HEK293T (cell line): ENCODE results near the gene VWA5B1.

Source experiments
- CTCF ChIA-PET: fragments of 350-600 bp; formaldehyde crosslinking; extraction: SDS; loops from one replicate; lab custom pipeline; 2021; ENCODE audit warnings: antibody characterized with exemption, inconsistent platforms; lab: Yijun Ruan, JAX
- POLR2A ChIA-PET: fragments of 350-600 bp; formaldehyde crosslinking; extraction: SDS; loops from one replicate; lab custom pipeline; 2020; ENCODE audit warnings: antibody characterized with exemption, inconsistent platforms; lab: Yijun Ruan, JAX
- DNase-seq: peaks from one replicate; pipeline ENCODE4 v3.0.0; 2012; ENCODE audit warnings: mixed read lengths; ENCODE audit errors: extremely low spot score
- ARNT ChIP-seq: fragments of 450-650 bp; IDR thresholded peaks from 2 replicates; pipeline ENCODE4 v1.6.1; 2017; ENCODE audit warnings: mild to moderate bottlenecking
- BHLHE40 ChIP-seq: fragments of 450-650 bp; IDR thresholded peaks from 2 replicates; pipeline ENCODE4 v1.6.1; 2016; ENCODE audit warnings: mild to moderate bottlenecking, moderate library complexity, borderline replicate concordance
- CTBP1 ChIP-seq: fragments of 450-650 bp; IDR thresholded peaks from 2 replicates; pipeline ENCODE4 v1.6.1; 2016; ENCODE audit warnings: borderline replicate concordance
- ELF4 ChIP-seq: fragments of 450-650 bp; IDR thresholded peaks from 2 replicates; pipeline ENCODE4 v1.6.1; 2017; ENCODE audit warnings: antibody characterized with exemption
- FOXA1 ChIP-seq: fragments of 450-650 bp; IDR thresholded peaks from 2 replicates; pipeline ENCODE4 v1.6.1; 2016; ENCODE audit warnings: mild to moderate bottlenecking
- FOXK2 ChIP-seq: fragments of 450-650 bp; IDR thresholded peaks from 2 replicates; pipeline ENCODE4 v1.6.1; 2016; ENCODE audit warnings: mild to moderate bottlenecking
- FOXM1 ChIP-seq: fragments of 450-650 bp; IDR thresholded peaks from 2 replicates; pipeline ENCODE4 v1.6.1; 2017; ENCODE audit warnings: mild to moderate bottlenecking, borderline replicate concordance
- HDGF ChIP-seq: fragments of 450-650 bp; IDR thresholded peaks from 2 replicates; pipeline ENCODE4 v1.6.1; 2017; ENCODE audit warnings: antibody characterized with exemption, borderline replicate concordance
- L3MBTL2 ChIP-seq: fragments of 450-650 bp; conservative IDR thresholded peaks from 2 replicates; pipeline ENCODE4 v1.6.1; 2016; ENCODE audit warnings: mild to moderate bottlenecking
- LEF1 ChIP-seq: fragments of 450-650 bp; IDR thresholded peaks from 2 replicates; pipeline ENCODE4 v1.6.1; 2017; ENCODE audit warnings: mild to moderate bottlenecking, borderline replicate concordance
- NFRKB ChIP-seq: fragments of 450-650 bp; IDR thresholded peaks from 2 replicates; pipeline ENCODE4 v1.6.1; 2016; ENCODE audit warnings: mild to moderate bottlenecking, moderate library complexity
- SP1 ChIP-seq: fragments of 450-650 bp; IDR thresholded peaks from 2 replicates; pipeline ENCODE4 v1.6.1; 2017
- SUZ12 ChIP-seq: fragments of 450-650 bp; IDR thresholded peaks from 2 replicates; pipeline ENCODE4 v1.6.1; 2016; ENCODE audit warnings: mild to moderate bottlenecking
- TARDBP ChIP-seq: fragments of 450-650 bp; IDR thresholded peaks from 2 replicates; pipeline ENCODE4 v1.6.1; 2016
- ZNF384 ChIP-seq: fragments of 450-650 bp; IDR thresholded peaks from 2 replicates; pipeline ENCODE4 v1.6.1; 2016
- TF ChIP-seq, protein P1 (sequence below): fragments of 450-650 bp; IDR thresholded peaks from 2 replicates; pipeline ENCODE4 v1.6.1; 2016

The VWA5B1 gene

DNA sequence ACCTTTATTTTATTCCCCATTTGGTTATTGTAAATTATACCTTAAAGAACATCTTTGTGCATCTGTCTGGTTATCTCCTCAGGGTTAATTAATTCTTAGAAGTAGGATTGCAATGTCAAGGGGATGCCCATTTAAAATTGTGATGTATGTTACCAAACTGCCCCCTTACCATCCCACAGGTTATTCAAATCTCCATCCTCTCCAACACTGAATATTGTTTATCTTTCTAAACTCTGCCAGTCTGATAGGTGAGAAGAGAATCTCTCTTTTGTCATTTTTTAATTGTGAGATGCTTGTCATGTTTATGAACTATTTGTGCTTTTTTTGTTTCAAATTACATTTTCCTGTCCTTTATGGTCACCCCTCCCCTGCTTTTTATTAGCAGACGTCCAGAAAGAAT lies 55.8 kb downstream of the VWA5B1 start:
- TF ChIP-seq SP1 (no peak), ELF4 (no peak), FOXA1 (no peak), BHLHE40 (no peak), L3MBTL2 (no peak), LEF1 (no peak), NFRKB (no peak), HDGF (no peak), SUZ12 (no peak), FOXM1 (no peak), CTBP1 (no peak), FOXK2 (no peak), ARNT (no peak), TARDBP (no peak), ZNF384 (no peak)
- TF ChIP-seq, protein P1, sequence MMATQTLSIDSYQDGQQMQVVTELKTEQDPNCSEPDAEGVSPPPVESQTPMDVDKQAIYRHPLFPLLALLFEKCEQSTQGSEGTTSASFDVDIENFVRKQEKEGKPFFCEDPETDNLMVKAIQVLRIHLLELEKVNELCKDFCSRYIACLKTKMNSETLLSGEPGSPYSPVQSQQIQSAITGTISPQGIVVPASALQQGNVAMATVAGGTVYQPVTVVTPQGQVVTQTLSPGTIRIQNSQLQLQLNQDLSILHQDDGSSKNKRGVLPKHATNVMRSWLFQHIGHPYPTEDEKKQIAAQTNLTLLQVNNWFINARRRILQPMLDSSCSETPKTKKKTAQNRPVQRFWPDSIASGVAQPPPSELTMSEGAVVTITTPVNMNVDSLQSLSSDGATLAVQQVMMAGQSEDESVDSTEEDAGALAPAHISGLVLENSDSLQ = no peak
- DNase-seq = no peak
- CTCF ChIA-PET = interaction anchor here (1.4 kb wide), 1 partner anchor 145 kb away, joined by 3 read pairs; no protein-coding TSS in a partner anchor
- POLR2A ChIA-PET = no interaction called here

DNA sequence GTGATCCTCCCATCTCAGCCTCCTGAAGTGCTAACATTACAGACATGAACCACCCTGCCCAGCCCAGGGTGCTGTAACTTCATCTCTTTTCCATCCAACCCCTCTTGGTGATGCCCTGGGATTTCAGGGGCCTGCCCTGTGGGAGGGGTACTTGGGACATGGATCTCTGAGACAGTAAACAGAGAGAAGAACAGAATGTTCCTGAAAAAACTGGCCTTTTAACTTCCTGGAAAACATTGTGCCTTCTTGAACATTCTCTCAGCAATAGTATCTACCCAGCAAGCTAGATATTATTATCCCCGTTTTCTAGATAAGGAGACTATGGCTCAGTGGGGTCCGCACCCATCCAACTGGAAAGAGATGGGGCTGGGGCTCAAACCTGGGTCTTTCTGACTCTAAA lies 57.0 kb downstream of the VWA5B1 start:
- CTCF ChIA-PET = interaction anchor here (0.7 to 1.4 kb wide), 3 partner anchors 14 to 144 kb away, joined by 3 to 5 read pairs (median 3); no protein-coding TSS in a partner anchor
- no peak for DNase-seq
- TF ChIP-seq, protein P1 = no peak
- TF ChIP-seq LEF1 = no peak
- no peak for TF ChIP-seq SUZ12
- no peak for TF ChIP-seq ELF4
- no peak for TF ChIP-seq TARDBP
- TF ChIP-seq FOXM1 = no peak
- TF ChIP-seq SP1 = no peak
- TF ChIP-seq ARNT = no peak
- TF ChIP-seq NFRKB = no peak
- no peak for TF ChIP-seq CTBP1
- TF ChIP-seq BHLHE40 = no peak
- no peak for TF ChIP-seq FOXA1
- no peak for TF ChIP-seq HDGF
- no peak for TF ChIP-seq FOXK2
- no peak for TF ChIP-seq L3MBTL2
- TF ChIP-seq ZNF384 = no peak
- POLR2A ChIA-PET = no interaction called here

DNA sequence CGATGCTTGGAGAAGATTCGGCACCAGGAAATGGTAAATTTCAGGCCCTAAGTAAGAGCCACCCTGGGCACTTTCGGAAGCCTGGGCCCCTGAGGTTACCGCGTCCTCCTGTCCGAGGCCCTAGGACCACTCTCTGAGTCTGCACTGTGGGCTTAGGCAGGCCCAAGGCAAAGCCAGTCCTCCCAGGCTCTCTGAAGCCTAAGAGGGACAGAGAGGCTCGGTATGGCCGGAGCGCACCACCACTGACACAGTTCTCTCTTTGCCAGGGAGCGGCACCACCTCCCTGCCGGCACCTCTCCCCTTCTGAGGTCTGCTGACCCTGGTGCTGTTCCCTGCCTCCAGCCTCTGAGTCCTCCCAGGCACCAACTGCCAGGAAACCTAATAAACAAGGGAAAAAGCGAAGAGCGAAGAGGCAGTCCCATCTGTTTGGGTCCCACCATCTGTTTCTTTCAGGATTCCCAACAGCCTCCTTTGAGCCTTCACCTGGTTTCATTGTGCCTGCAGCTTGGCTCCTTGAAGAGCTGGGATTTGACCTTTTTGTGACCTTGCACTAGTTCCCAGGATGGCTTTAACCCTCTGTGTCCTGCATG lies 57.7 kb downstream of the VWA5B1 start:
- no peak for DNase-seq
- TF ChIP-seq LEF1 = no peak
- CTCF ChIA-PET = interaction anchor here (1.4 kb wide), 1 partner anchor 13 kb away, joined by 5 read pairs; no protein-coding TSS in a partner anchor
- POLR2A ChIA-PET = no interaction called here

DNA sequence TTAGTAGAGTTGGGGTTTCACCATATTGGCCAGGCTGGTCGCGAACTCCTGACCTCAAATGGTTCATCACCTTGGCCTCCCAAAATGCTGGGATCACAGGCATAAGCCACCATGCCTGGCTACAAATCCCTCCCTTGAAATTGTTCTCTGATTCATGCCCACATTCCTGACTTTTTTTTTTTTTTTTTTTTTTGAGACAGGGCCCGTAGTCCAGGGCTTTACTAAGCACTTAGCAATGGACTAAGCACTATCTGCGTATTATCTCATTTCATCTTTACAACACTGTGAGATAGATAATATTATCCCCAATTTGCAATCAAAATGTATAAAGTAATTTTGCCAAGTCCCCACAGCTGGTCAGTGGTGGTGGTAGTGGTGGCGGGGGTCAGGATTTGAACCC lies 58.9 kb downstream of the VWA5B1 start:
- TF ChIP-seq TARDBP (no peak), FOXK2 (no peak), SUZ12 (no peak), LEF1 (no peak), ZNF384 (no peak), FOXA1 (no peak), SP1 (no peak), HDGF (no peak), BHLHE40 (no peak), NFRKB (no peak)
- TF ChIP-seq, protein P1 = no peak
- ChIA-PET CTCF (interaction anchor here (0.6 kb wide), 1 partner anchor 137 kb away, joined by 6 read pairs; no protein-coding TSS in a partner anchor), POLR2A (no interaction called here)
- DNase-seq = no peak

DNA sequence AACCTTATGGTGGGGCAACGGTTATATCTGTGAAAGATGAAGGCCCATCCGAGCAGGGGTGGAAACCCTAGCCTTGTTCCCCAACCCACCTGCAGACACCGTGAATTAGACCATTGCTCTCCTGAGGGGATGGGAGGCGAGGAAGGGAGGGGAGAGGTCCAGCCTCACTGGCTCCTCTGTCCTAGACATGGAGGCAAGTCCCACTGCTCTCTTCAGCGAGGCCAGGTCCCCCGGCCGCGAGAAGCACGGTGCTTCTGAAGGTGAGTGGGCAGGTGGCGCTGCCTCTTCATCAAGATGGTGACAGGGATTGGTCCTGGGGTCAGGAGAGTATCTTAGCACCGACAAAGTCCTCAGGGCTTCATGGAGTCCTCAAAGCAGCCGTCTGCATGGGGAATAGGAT lies 59.3 kb downstream of the VWA5B1 start:
- POLR2A ChIA-PET = no interaction called here
- DNase-seq = no peak
- CTCF ChIA-PET = no interaction called here
- TF ChIP-seq, protein P1 = no peak
- no peak for TF ChIP-seq BHLHE40
- TF ChIP-seq FOXK2 = no peak
- TF ChIP-seq TARDBP = no peak
- TF ChIP-seq FOXM1 = no peak
- TF ChIP-seq HDGF = no peak
- TF ChIP-seq ARNT = no peak
- no peak for TF ChIP-seq NFRKB

DNA sequence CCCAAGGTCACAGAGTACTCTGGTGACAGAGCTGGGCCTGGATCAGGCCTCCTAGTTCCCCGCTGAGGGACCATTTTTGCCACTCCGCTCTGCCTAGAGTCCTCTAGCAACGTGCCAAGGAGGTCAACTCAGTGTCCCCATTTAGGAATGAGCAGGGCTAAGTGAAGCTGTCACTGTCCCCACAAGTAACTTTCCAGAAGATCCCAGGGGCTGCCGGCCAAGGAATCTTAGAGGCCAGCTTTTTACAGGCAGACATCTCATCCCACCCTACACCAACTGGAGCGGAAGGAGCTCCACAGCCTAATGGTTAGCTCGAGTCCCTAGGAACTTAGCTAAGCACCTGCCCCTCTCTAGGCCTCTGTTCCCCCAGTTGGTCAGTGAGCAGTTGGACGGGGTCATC lies 59.7 kb downstream of the VWA5B1 start:
- DNase-seq = no peak
- CTCF ChIA-PET = no interaction called here
- POLR2A ChIA-PET = no interaction called here
- no peak for TF ChIP-seq TARDBP
- no peak for TF ChIP-seq CTBP1
- no peak for TF ChIP-seq FOXM1
- TF ChIP-seq ELF4 = no peak
- no peak for TF ChIP-seq LEF1
- TF ChIP-seq ZNF384 = no peak
- no peak for TF ChIP-seq L3MBTL2
- no peak for TF ChIP-seq HDGF
- TF ChIP-seq BHLHE40 = no peak
- no peak for TF ChIP-seq FOXK2
- TF ChIP-seq SUZ12 = no peak
